HCEC 1CT (cell line): ENCODE measurements around the gene PTK7.
A peak's percentile ranks its signal among the peaks of the same experiment; 100 is the strongest.

Experiments used
- DNase-seq: peaks from one replicate; pipeline ENCODE4 v3.0.0-alpha.2; 2017

PTK7 gene

GRCh38 chr6:43055966-43056365 lies 20.1 kb upstream of the PTK7 start:
- no peak for DNase-seq

GRCh38 chr6:43058531-43058930 lies 17.6 kb upstream of the PTK7 start:
- no peak for DNase-seq

GRCh38 chr6:43059168-43060033 lies 16.7 kb upstream of the PTK7 start, which contains the start of the genes KLC4 and MRPL2:
TSS of gene KLC4 (plus strand) at chr6:43059631. CDS start at chr6:43061336, 1,705 bp downstream.
TSS of gene MRPL2 (minus strand) at chr6:43059434. CDS start at chr6:43059381, 53 bp downstream.
- DNase-seq: peak; percentile 99

GRCh38 chr6:43060034-43060754 lies 15.9 kb upstream of the PTK7 start:
- no peak for DNase-seq

- no peak for DNase-seq
Measured at GRCh38 chr6:43060755-43061633, 15.1 kb upstream of the PTK7 start.

GRCh38 chr6:43061861-43062260 lies 14.3 kb upstream of the PTK7 start:
- no peak for DNase-seq

- no peak for DNase-seq
Measured at GRCh38 chr6:43062818-43063217, 13.3 kb upstream of the PTK7 start.

- peak; percentile 65 for DNase-seq
Measured at GRCh38 chr6:43070028-43070632, 6.0 kb upstream of the PTK7 start.

GRCh38 chr6:43074847-43075669 lies 1.1 kb upstream of the PTK7 start:
- peak; percentile 84 for DNase-seq

- peak; percentile 17 for DNase-seq
Measured at GRCh38 chr6:43076464-43077332, 584 bp downstream of the PTK7 start.

- DNase-seq: no peak
Measured at GRCh38 chr6:43077333-43077809, 1.3 kb downstream of the PTK7 start.

GRCh38 chr6:43077981-43078511 lies 1.9 kb downstream of the PTK7 start:
- peak; percentile 41 for DNase-seq

GRCh38 chr6:43078691-43079090 lies 2.6 kb downstream of the PTK7 start:
- no peak for DNase-seq

- DNase-seq: no peak
Measured at GRCh38 chr6:43081043-43081442, 4.9 kb downstream of the PTK7 start.

GRCh38 chr6:43081922-43082321 lies 5.8 kb downstream of the PTK7 start:
- peak; percentile 28 for DNase-seq

GRCh38 chr6:43082806-43083655 lies 6.9 kb downstream of the PTK7 start:
- no peak for DNase-seq

GRCh38 chr6:43086022-43086658 lies 10.0 kb downstream of the PTK7 start:
- DNase-seq: no peak

GRCh38 chr6:43088654-43089056 lies 12.5 kb downstream of the PTK7 start:
- DNase-seq: no peak

- DNase-seq: no peak
Measured at GRCh38 chr6:43089467-43089866, 13.4 kb downstream of the PTK7 start.
